ENCODE results near the gene POLR3B.
"Not testable (repeated sequence)": the region's sequence is repeated elsewhere in the genome, so short reads cannot be mapped to it uniquely, and the experiment has no call there.

POLR3B gene

DNA sequence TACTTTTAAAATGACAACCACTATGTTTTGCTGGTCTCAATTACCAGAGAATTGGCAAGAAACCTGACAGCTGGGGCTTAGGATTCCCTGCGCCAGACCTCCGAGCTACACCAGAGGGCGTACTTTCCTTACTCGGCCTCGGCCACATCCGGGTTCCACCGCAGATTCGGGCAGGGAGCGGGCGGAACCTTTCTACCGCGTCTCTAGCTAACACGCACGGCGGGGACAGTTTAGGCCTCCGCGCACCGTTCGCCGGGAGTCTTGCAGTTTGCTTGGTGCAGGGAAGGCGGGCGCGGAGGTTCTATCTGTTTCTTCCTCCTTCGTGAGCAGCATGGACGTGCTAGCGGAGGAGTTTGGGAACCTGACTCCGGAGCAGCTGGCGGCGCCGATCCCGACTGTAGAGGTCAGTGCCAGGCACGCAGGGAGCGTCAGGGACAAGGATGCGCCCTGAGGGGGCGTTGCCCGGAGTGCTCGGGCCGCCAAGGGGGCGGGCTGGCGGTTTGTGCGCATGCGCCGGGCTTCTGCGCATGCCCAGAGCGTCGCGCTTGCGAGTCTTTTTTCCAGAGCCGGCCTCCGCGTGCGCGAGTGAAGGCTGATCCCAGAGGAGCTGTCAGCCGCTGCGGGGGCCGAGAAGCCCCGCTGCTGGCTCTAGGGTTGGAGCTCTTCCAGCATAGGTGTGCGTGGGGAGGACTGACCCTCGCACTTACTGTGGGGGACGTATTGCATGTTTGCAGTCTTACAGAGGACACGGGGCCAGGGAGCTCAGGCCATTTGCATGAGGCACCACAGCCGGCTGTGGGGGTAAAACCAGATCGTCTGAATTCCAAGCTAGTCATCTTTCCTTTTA lies at the start of gene POLR3B:
Gene POLR3B (plus strand): TSS at position 200 of the 847 bp plus-strand sequence. CDS start 132 bp downstream, at position 332.
- DNase-seq (ENCODE audit: low read depth) = peak; percentile 90

GRCh38 chr12:106308121-106308520 lies 49.4 kb upstream of the POLR3B start:
- DNase-seq (ENCODE audit: low read depth) = no peak

DNA sequence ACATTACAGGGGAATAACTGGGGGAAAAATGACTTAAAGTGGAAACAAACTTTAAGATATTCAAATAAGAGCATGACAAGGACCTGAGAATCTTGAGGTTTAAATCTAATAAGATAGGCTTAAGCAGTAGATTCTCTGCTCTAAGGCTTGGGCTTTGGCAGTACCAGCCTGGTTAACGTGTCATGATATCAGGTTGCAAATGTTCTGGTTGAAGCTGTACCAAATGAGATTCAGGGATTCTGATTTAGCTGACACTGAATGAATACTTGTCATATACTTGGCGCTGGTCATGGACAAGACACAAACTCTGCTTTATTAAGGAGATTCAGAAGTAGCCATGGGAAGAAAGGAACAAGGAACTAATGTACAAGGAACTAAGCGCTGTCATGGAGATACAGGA lies 48.9 kb upstream of the POLR3B start:
- no peak for DNase-seq (ENCODE audit: low read depth)

DNA sequence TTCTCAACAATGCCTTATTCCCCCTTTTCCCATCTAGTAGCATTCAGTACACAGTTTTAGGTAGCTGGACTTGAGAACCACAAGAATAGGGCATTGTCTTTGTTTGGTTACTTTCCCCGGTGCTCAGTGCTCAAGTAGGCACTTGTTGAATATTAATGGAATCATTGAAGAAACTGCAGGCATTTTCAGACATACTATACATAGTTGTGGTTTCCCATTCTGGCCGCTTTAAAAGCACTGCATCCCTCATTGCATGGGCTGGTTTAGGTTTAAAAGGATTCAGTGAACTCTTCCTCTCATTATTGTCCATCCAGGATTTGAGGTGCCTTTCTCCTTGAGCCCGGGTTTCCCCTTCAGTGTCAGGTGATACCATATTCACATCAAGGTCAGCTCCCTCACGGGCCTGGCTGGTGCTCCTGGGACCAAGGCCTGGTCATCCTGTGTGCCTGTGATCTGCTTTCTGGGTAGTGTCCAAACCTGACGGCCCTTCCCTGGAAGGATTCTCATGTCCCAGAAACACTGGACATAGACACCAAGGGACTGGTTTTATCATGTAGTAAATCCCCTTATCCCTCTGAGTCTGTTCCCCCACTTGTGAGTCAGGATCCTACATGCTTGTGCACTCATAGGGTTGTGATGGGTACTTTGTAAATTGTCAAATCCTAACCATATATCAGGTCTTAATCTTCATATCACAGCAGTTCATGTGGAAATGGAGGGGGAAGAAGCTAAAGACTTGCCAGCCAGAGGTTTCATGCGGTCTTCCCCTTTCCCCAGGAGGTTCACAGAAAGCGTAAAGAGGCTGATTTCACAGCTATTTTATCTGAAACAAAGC lies 47.7 kb upstream of the POLR3B start:
- DNase-seq (ENCODE audit: low read depth) = no peak

DNA sequence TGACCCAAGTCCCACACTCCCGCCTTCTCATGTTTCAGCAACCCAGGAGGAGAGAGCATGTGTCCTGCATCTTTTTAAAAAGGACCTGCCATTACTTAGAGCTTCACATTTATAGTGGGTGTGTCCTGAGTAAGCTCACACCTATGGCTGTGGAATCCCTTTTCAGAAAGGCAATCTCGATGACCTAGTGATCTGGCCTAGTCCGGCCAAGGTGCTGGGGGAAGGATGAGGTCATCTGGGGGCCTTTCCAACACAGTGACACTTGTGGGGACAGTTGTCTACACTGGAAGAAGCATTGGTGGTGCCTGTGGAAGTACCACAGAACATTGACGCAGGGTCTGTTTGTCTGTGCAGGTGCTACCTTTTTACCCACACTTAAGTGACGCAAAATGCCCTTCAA lies 46.9 kb upstream of the POLR3B start:
- DNase-seq (ENCODE audit: low read depth) = no peak

DNA sequence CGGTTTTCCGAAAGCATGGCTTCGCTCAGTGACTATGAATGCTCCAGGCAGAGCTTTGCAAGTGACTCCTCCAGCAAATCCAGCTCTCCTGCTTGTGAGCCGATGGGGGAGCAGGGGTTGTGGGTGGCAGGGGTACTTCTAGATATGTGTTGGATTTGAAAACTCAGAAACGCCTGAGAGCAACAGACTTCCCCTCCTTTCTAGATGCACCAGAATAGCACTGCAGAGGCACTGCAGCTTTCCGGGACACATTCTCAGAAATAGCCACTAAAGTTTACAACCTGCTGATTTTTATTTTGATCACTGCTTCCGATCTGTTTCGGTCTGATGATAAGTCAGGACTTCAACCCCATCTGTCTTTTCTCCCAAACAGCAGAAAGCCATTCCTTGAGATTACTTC lies 46.4 kb upstream of the POLR3B start:
- DNase-seq (ENCODE audit: low read depth) = no peak

DNA sequence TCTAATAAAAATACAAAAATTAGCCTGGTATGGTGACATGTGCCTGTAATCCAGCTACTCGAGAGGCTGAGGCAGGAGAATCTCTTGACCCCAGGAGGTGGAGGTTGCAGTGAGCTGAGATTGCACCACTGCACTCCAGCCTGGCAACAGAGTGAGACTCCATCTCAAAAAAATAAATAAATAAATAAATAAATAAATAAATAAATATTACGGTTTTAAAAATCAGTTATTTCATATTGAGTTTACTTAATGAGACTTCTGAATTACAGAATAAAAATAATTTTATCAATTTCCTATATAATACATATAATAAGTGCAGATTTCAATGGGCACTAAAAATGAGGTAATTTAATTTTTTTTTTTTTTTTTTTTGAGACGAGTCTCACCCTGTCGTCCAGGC lies 44.1 kb upstream of the POLR3B start:
- not testable (repeated sequence) for DNase-seq (ENCODE audit: low read depth)

DNA sequence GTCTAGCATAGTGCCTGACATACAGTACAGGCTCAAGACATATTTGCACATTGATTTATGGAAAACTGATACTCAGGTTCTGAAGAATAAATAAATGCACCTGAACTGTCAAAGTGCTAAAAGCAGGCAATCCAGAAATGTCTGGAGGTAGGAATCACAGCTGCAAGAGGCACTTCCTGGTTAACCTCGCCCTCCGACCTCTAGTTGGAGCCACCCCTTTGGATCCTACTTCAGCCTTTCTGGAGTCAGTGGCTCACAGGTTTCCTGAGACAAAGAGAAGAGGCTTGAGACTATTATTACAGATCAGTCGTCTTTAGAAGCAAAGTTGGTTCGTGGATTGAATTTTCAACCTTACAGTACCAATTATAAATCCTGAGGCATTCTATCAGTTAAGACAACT lies 42.0 kb upstream of the POLR3B start:
- no peak for DNase-seq (ENCODE audit: low read depth)

DNA sequence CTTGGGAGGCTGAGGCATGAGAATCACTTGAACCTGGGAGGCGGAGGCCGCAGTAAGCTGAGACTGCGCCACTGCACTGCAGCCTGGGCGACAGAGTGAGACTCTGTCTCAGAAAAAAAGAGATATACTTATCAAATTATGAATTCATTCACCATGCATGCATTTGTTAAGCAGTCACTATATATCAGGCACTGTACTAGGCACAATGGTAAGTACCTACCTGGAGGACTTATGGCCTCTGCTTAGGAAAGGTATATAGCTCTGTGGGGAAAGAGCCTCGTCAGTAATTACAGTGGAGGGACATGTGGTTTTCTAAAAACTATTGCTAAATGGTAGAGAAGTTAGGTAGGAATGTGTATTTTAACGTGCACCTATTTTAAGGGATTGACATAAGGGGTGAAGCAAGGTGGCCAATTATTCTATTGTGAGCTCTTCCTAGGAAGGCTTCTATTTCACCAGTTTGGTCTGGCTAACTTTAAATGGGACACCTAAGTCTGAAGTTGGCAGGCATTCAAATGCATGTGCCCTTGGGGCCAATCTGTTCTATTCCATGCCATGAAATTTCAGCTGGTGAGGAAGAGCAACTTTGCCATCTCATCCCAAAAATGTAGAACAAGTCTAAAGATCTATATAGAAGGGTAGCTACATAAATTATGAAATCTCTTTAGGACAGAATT lies 40.0 kb upstream of the POLR3B start:
- DNase-seq (ENCODE audit: low read depth) = no peak

GRCh38 chr12:106321139-106321850 lies 36.3 kb upstream of the POLR3B start:
- no peak for DNase-seq (ENCODE audit: low read depth)

DNA sequence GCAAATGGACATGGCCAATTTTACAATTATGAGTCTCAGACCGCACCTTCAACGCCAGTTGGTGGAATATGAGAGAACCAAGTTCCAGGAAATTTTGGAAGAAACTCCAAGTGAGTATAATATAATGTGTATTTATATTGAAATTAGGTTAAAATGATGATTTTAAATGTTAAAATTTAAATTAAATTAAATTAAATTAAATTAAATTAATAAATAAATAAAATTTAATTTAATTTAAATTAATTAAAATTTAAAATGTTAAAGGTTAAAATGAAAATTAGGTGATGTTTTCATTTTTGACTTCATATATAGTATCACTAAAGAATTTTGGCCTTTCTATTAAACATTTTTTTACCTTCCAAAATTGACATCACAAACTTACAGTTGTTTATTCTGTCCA lies 34.0 kb upstream of the POLR3B start:
- DNase-seq (ENCODE audit: low read depth) = no peak

DNA sequence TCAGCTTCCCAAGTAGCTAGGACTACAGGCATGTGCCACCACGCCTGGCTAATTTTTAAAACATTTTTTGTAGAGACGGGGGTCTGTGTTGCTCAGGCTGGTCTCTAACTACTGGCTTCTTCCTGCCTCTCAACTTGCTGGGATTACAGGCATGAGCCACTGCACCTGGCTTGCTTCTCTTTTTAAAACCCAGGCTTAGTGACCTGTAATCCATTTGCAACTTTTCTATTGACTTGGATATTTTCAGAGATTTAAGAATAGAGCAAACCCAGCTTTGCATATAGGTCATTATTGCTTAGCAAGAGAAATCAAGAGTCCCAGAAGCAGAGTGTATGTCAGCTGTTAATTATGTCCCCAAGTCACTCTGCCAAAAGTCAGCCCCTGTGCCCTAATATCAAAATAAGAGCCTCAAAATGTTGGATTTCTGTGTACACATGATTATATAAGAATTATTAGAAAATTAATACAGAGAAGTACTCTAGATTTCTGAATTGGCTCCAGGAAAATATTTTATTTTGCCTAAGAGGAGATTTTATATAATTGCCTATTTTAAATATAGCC lies 30.2 kb upstream of the POLR3B start:
- no peak for DNase-seq (ENCODE audit: low read depth)

GRCh38 chr12:106328735-106329134 lies 28.8 kb upstream of the POLR3B start:
- no peak for DNase-seq (ENCODE audit: low read depth)

DNA sequence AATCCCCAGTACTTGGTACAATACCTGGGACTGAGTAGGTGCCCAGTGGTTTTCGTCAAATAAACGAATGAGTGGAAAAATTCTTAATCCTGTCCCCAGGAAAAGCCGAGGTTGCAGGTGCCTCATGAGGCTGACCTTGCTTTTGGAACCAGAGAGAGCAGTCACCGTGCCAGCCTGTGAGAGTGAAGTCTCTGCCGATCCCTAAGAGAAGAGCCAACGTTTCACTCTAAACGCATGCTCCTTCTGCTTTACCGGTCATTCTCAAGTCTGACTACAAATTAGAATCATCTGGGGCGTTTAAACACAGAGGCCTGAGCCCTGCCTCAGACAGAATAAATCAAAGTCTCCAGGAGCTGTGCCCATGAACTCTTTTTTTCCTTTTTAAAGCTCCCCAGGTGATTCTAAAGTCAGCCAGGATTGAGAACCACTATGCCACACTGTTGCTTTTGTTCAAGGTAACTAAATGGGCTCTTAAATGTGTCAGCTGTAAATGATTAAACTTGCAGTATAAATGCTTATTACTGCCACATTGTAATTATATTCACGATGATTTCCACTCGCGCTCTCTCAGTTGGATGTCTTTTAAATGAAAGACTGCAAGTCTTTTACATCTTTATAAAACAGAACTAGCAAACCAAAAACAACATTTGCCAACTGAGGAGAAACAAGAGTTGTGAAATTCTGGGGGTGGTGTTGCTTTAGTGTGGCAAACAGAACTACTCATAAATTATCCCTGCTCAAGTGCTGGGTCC lies 28.1 kb upstream of the POLR3B start:
- DNase-seq (ENCODE audit: low read depth) = no peak

- DNase-seq (ENCODE audit: low read depth) = no peak
Measured at GRCh38 chr12:106331599-106331998, 25.9 kb upstream of the POLR3B start.

DNA sequence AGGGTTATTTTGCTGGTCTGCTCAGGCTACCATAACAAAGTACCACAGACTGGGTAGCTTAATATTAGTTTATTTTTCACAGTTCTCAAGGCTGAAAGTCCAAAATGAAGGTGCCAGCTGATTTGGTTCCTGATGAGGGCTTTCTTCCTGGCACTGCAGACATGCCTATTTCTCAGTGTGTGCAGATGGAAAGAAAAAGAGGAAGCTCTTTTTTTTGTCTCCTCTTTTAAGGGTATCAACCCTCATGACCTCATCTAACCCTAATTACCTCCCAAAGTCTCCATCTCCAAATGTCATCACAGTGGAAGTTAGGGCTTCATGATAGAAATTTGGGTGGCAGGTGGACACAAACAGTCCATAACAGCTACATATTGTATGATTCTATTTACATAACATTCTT lies 25.0 kb upstream of the POLR3B start:
- no peak for DNase-seq (ENCODE audit: low read depth)

GRCh38 chr12:106333010-106333409 lies 24.5 kb upstream of the POLR3B start:
- DNase-seq (ENCODE audit: low read depth) = no peak

DNA sequence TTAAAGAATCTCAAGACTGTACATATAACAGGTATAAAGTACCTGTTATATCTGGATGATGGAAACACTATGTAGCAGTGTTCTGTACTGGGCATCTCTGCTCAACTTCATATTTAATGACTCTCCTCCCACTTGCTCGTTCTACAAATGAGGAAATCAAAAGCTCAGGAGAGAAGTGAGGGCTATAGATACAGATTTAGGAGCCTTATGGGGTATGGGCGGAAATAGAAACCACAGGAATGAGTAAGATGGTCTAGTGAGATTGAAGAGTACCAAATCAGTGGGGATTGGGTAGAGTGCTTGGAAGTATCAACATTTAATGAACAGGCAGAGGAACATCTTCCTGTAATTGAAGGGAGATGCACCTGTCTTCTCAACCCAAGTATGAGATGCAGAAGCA lies 23.8 kb upstream of the POLR3B start:
- DNase-seq (ENCODE audit: low read depth) = no peak

DNA sequence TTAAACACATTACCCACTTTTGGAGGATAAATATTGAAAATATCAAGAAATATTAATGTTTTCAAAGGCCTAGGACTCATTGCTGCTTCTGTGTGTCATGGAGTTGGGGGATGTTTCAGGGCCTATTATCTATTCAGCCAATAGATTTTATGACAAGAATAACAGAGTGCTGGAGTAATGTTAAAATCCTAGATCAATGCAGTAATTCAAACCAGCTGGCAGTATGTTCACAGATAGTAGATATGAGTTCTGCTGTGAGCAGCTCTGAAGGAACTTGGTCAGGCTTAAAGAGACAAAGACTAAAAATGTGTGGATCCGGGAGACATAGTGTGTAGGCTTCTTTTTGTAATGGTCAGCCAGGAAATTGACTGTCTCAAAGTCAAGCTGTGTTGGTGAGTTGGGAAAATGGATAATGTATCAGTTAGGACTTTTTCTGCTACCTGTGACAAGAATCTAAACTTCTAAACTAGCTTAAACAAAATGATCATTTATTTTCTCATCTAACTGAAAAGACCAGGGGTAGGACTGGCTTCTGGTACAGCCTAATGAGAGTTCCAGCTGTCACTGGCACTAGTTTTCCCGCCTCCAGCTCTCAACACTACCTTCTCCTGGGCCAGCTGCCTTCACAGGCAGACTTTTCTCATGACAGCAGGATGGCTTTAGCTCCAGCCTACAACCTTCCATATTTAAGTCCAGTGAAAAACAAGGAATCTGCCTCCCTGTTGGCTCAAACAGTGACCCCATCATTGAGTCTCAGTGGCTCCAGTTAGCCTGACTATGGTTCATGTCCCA lies 16.3 kb upstream of the POLR3B start:
- DNase-seq (ENCODE audit: low read depth) = no peak

Measured in HS-27A (cell line).